IPS-11a (cell line): ENCODE measurements around the gene LYZL1.
"Not testable (repeated sequence)": the region's sequence is repeated elsewhere in the genome, so short reads cannot be mapped to it uniquely, and the experiment has no call there.

Source experiments
- H3K4me3 ChIP-seq: one replicate; pipeline ENCODE4 v1.5.1; 2013; ENCODE audit warnings: low read depth, low read length, control low read depth

Gene LYZL1

GRCh38 chr10:29304995-29305335 is 16.1 kb downstream of the LYZL1 start:
- no peak overlapping the region for H3K4me3 ChIP-seq

- H3K4me3 ChIP-seq: no peak overlapping the region
Observed at GRCh38 chr10:29306688-29307087, 17.8 kb downstream of the LYZL1 start.

GRCh38 chr10:29308142-29308541 is 19.3 kb downstream of the LYZL1 start:
- not testable (repeated sequence) for H3K4me3 ChIP-seq

GRCh38 chr10:29309465-29309864 is 20.6 kb downstream of the LYZL1 start:
- H3K4me3 ChIP-seq: no peak overlapping the region

GRCh38 chr10:29310463-29310862 is 21.6 kb downstream of the LYZL1 start:
- H3K4me3 ChIP-seq: not testable (repeated sequence)

- H3K4me3 ChIP-seq: no peak overlapping the region
Observed at GRCh38 chr10:29313071-29313470, 24.2 kb downstream of the LYZL1 start.

- no peak overlapping the region for H3K4me3 ChIP-seq
Observed at GRCh38 chr10:29314726-29315125, 25.9 kb downstream of the LYZL1 start.

GRCh38 chr10:29315814-29316213 is 26.9 kb downstream of the LYZL1 start:
- H3K4me3 ChIP-seq: no peak overlapping the region

GRCh38 chr10:29316308-29317026 is 27.6 kb downstream of the LYZL1 start:
- H3K4me3 ChIP-seq: no peak overlapping the region

GRCh38 chr10:29317027-29317420 is 28.2 kb downstream of the LYZL1 start:
- H3K4me3 ChIP-seq: no peak overlapping the region

- H3K4me3 ChIP-seq: no peak overlapping the region
Observed at GRCh38 chr10:29317423-29318021, 28.7 kb downstream of the LYZL1 start.

GRCh38 chr10:29318141-29319071 is 29.5 kb downstream of the LYZL1 start:
- H3K4me3 ChIP-seq: not testable (repeated sequence)

GRCh38 chr10:29319205-29319781 is 30.4 kb downstream of the LYZL1 start:
- H3K4me3 ChIP-seq: no peak overlapping the region

- not testable (repeated sequence) for H3K4me3 ChIP-seq
Observed at GRCh38 chr10:29320680-29321121, 31.8 kb downstream of the LYZL1 start.

GRCh38 chr10:29321656-29322055 is 32.8 kb downstream of the LYZL1 start:
- H3K4me3 ChIP-seq: no peak overlapping the region

GRCh38 chr10:29322918-29323317 is 34.0 kb downstream of the LYZL1 start:
- no peak overlapping the region for H3K4me3 ChIP-seq

- H3K4me3 ChIP-seq: no peak overlapping the region
Observed at GRCh38 chr10:29323367-29323766, 34.5 kb downstream of the LYZL1 start.

GRCh38 chr10:29324220-29324841 is 35.5 kb downstream of the LYZL1 start:
- H3K4me3 ChIP-seq: no peak overlapping the region

- H3K4me3 ChIP-seq: no peak overlapping the region
Observed at GRCh38 chr10:29326299-29326698, 37.4 kb downstream of the LYZL1 start.

GRCh38 chr10:29326886-29327745 is 38.2 kb downstream of the LYZL1 start:
- H3K4me3 ChIP-seq: no peak overlapping the region
